Endothelial cell (in vitro differentiated cells): ENCODE results near the gene TMEM41A. TPM values are rescaled to one million over a fixed set of nuclear protein-coding genes. Genes with fewer than 3 reads are reported as not detected.
"Not testable (repeated sequence)": the region's sequence is repeated elsewhere in the genome, so short reads cannot be mapped to it uniquely, and the experiment has no call there.

ENCODE experiments used
- DNase-seq: peaks from one replicate; pipeline ENCODE4 v3.0.0; 2021; ENCODE audit warnings: low spot score
- H3K27ac Mint-ChIP-seq: one replicate; pipeline ENCODE4 v1.8.0; 2021; ENCODE audit warnings: mixed read lengths, inconsistent platforms; ENCODE audit not compliant: unreplicated experiment
- H3K27me3 Mint-ChIP-seq: one replicate; pipeline ENCODE4 v1.8.0; 2021; ENCODE audit warnings: mild to moderate bottlenecking, moderate library complexity, mixed read lengths, inconsistent platforms; ENCODE audit not compliant: unreplicated experiment
- H3K36me3 Mint-ChIP-seq: one replicate; pipeline ENCODE4 v1.8.0; 2021; ENCODE audit warnings: mild to moderate bottlenecking, low read depth, mixed read lengths, inconsistent platforms; ENCODE audit not compliant: unreplicated experiment
- H3K4me1 Mint-ChIP-seq: one replicate; pipeline ENCODE4 v1.8.0; 2021; ENCODE audit warnings: mild to moderate bottlenecking, mixed read lengths, inconsistent platforms; ENCODE audit not compliant: unreplicated experiment
- H3K4me3 Mint-ChIP-seq: one replicate; pipeline ENCODE4 v1.8.0; 2021; ENCODE audit warnings: mild to moderate bottlenecking, mixed read lengths, inconsistent platforms; ENCODE audit not compliant: unreplicated experiment
- H3K9me3 Mint-ChIP-seq: one replicate; pipeline ENCODE4 v1.8.0; 2021; ENCODE audit warnings: mixed read lengths, inconsistent platforms; ENCODE audit not compliant: unreplicated experiment
- total RNA-seq: library from RNA; stranded (reverse); fragmentation: NEBNext Ultra II Directional; extraction: Animal tissue kit (Norgen Biotek cat#: 25700); gene quantifications from one replicate; pipeline ENCODE4 v1.2.1, GENCODE V29; 2021; ENCODE audit not compliant: unreplicated experiment
- TF ChIP-seq, protein P1 (sequence below): fragments of 200-600 bp; sonication (generic); IDR thresholded peaks from one replicate; pipeline ENCODE4 v1.5.0; 2021; ENCODE audit warnings: antibody characterized with exemption; ENCODE audit not compliant: unreplicated experiment

The TMEM41A gene
- total RNA-seq, 1 donor from 2014 or later = 18.1 TPM

DNA sequence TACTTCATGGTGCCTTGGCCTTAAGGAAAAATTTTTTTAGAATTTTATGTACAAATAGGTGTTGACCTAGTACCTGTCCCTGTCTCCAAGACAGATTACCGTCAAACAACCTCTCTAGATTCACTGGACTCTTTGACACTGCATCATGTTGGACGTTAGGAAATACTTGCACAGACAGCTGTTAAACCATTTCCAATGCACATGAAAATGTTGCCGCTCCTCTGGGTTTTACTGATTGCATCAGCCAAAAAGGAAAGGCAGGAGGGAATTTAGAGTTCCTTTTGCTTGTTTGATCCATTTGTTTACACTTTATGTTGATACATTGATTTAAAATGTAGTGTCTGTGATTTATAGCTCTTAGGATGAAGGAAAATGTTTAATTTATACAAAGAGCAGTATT lies 14.5 kb downstream of the TMEM41A start:
- H3K27me3 Mint-ChIP-seq = peaks cover 6% of the 10 kb centered on the region
- H3K36me3 Mint-ChIP-seq = peaks cover 33% of the 10 kb centered on the region
- peaks cover 22% of the 10 kb centered on the region for H3K4me1 Mint-ChIP-seq
- H3K4me3 Mint-ChIP-seq = no peak overlapping the region
- TF ChIP-seq, protein P1, sequence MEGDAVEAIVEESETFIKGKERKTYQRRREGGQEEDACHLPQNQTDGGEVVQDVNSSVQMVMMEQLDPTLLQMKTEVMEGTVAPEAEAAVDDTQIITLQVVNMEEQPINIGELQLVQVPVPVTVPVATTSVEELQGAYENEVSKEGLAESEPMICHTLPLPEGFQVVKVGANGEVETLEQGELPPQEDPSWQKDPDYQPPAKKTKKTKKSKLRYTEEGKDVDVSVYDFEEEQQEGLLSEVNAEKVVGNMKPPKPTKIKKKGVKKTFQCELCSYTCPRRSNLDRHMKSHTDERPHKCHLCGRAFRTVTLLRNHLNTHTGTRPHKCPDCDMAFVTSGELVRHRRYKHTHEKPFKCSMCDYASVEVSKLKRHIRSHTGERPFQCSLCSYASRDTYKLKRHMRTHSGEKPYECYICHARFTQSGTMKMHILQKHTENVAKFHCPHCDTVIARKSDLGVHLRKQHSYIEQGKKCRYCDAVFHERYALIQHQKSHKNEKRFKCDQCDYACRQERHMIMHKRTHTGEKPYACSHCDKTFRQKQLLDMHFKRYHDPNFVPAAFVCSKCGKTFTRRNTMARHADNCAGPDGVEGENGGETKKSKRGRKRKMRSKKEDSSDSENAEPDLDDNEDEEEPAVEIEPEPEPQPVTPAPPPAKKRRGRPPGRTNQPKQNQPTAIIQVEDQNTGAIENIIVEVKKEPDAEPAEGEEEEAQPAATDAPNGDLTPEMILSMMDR = no peak
- DNase-seq = no peak
- H3K27ac Mint-ChIP-seq = no peak overlapping the region
- H3K9me3 Mint-ChIP-seq = no peaks in the 10 kb centered on the region

DNA sequence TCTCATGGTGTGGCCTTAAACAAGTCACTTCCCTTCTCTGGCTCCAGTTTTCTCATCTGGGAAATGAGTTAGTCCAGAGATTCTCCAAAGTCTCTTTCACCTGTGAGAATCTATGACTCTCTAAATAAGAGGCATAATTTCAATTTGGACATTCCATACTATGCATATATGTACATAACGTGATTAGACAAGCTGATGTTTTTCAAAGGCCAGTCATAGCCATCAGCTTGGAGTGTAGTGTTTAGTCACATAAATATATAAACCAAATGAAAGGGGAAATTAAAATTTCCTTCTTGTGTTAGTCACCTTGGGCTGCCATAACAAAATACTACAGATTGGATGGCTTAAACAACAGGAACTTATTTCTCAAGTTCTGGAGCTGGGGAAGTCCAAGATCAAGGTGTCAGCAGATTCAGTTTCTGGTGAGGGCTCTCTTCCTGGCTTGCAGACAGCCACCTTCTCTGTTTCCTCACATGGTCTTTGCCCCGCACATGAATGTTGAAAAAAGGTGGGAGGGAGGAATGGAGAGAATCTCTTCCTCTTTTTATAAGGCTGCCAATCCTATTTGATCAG lies 19.4 kb downstream of the TMEM41A start:
- Mint-ChIP-seq H3K9me3 (no peaks in the 10 kb centered on the region), H3K4me3 (no peak overlapping the region), H3K4me1 (peaks cover 20% of the 10 kb centered on the region), H3K36me3 (peaks cover 43% of the 10 kb centered on the region), H3K27me3 (peaks cover 7% of the 10 kb centered on the region), H3K27ac (no peak overlapping the region)
- TF ChIP-seq, protein P1 = no peak
- no peak for DNase-seq

DNA sequence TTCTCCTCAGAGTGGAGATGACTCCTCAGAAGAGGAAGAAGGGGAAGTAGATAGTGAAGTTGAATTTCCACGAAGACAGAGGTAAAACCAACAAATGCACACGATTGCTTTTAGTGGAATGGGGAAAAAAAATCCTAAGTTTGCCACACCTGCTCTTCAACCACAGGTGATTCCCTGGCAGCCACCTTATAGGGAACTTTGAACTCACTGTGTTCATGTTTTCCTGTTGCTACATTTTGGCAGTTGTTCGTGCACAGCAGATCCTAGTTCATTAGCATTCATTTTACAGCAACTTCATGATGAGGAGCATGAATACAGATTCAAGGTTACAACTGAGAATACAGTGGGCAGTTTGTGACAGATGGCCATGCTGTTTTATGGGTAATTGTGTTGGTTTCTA lies 21.5 kb downstream of the TMEM41A start:
- TF ChIP-seq, protein P1 = no peak
- H3K36me3 Mint-ChIP-seq = peaks cover 47% of the 10 kb centered on the region
- DNase-seq = no peak
- H3K4me1 Mint-ChIP-seq = peaks cover 9% of the 10 kb centered on the region
- peak overlapping the region; percentile 18 for H3K4me3 Mint-ChIP-seq
- H3K27me3 Mint-ChIP-seq = peaks cover 10% of the 10 kb centered on the region
- H3K9me3 Mint-ChIP-seq = no peaks in the 10 kb centered on the region
- H3K27ac Mint-ChIP-seq = no peak overlapping the region

DNA sequence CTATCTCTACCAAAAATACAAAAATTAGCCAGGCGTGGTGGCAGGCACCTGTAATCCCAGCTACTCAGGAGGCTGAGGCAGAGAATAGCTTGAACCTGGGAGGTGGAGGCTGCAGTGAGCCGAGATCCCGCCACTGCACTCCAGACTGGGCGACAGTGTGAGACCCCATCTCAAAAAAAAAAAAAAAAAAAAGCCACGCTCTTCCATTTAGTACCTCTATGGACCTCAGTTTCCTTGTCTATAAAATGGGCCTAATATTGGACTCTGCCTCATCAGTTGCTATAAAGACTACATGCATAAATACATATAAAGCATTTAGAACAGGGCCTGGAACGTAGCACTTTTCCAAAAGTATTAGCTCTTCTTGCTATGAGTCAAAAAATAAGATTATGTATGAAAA lies 23.9 kb downstream of the TMEM41A start:
- H3K27me3 Mint-ChIP-seq, H3K4me3 Mint-ChIP-seq, DNase-seq, H3K27ac Mint-ChIP-seq, H3K9me3 Mint-ChIP-seq: not testable (repeated sequence)
- Mint-ChIP-seq H3K4me1 (peaks cover 16% of the 10 kb centered on the region), H3K36me3 (peaks cover 36% of the 10 kb centered on the region)

DNA sequence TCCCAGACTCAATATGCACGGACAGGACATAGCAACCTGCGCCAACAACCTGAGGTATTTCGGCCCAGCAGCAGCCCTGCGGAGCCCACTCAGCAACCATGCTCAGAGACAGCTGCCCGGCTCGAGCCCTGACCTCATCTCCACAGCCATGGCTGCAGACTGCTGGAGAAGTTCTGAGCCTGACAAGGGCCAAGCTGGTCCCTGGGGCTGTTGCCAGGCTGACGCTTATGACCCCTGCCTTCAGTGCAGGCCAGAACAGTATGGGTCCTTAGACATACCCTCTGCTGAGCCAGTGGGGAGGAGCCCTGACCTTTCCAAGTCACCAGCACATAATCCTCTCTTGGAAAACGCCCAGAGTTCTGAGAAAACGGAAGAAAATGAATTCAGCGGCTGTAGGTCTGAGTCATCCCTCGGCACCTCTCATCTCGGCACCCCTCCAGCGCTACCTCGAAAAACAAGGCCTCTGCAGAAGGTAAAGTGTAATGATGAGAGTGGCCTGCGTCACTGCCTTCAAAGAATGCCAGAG lies 25.5 kb downstream of the TMEM41A start:
- H3K9me3 Mint-ChIP-seq = no peaks in the 10 kb centered on the region
- TF ChIP-seq, protein P1 = no peak
- DNase-seq = no peak
- H3K4me3 Mint-ChIP-seq = no peak overlapping the region
- H3K36me3 Mint-ChIP-seq = peaks cover 25% of the 10 kb centered on the region
- H3K4me1 Mint-ChIP-seq = peaks cover 12% of the 10 kb centered on the region
- no peak overlapping the region for H3K27ac Mint-ChIP-seq
- H3K27me3 Mint-ChIP-seq = peaks cover 7% of the 10 kb centered on the region
